Ishikawa (cell line): ENCODE measurements around the gene SLC2A1.

ENCODE experiments used
- CEBPB ChIP-seq: IDR thresholded peaks from 2 replicates; pipeline ENCODE4 v1.6.1; 2012
- CREB1 ChIP-seq: IDR thresholded peaks from 2 replicates; pipeline ENCODE4 v1.6.1; 2012; ENCODE audit warnings: low read depth
- EGR1 ChIP-seq: IDR thresholded peaks from 2 replicates; pipeline ENCODE4 v1.6.1; 2012
- EP300 ChIP-seq: IDR thresholded peaks from 2 replicates; pipeline ENCODE4 v1.6.1; 2012; ENCODE audit warnings: borderline replicate concordance
- FOXM1 ChIP-seq: IDR thresholded peaks from 2 replicates; pipeline ENCODE4 v1.6.1; 2012; ENCODE audit warnings: low read depth, borderline replicate concordance
- MAX ChIP-seq: IDR thresholded peaks from 2 replicates; pipeline ENCODE4 v1.6.1; 2012
- NFIC ChIP-seq: IDR thresholded peaks from 2 replicates; pipeline ENCODE4 v1.6.1; 2012
- RAD21 ChIP-seq: IDR thresholded peaks from 2 replicates; pipeline ENCODE4 v1.6.1; 2012; ENCODE audit warnings: low read depth
- REST ChIP-seq: IDR thresholded peaks from 2 replicates; pipeline ENCODE4 v1.6.1; 2012; ENCODE audit warnings: low read depth, mild to moderate bottlenecking
- TAF1 ChIP-seq: IDR thresholded peaks from 2 replicates; pipeline ENCODE4 v1.6.1; 2012; ENCODE audit warnings: low read depth, mild to moderate bottlenecking
- TCF12 ChIP-seq: IDR thresholded peaks from 2 replicates; pipeline ENCODE4 v1.6.1; 2012; ENCODE audit warnings: low read depth
- TEAD4 ChIP-seq: IDR thresholded peaks from 2 replicates; pipeline ENCODE4 v1.6.1; 2012
- USF1 ChIP-seq: IDR thresholded peaks from 2 replicates; pipeline ENCODE4 v1.6.1; 2012
- YY1 ChIP-seq: IDR thresholded peaks from 2 replicates; pipeline ENCODE4 v1.6.1; 2012; ENCODE audit warnings: low read depth
- ZBTB7A ChIP-seq: IDR thresholded peaks from 2 replicates; pipeline ENCODE4 v1.6.1; 2012; ENCODE audit warnings: low read depth

The SLC2A1 gene

GRCh38 chr1:42960566-42961311 lies 2.1 kb upstream of the SLC2A1 start:
- TF ChIP-seq FOXM1 (no peak), RAD21 (no peak), MAX (peak; percentile 93), NFIC (no peak), USF1 (no peak; the same call in 1 of the 2 replicates), ZBTB7A (no peak), CREB1 (no peak), TAF1 (no peak), REST (no peak), CEBPB (no peak), TEAD4 (peak; percentile 6; the same call in 1 of the 2 replicates), YY1 (no peak), EGR1 (no peak), EP300 (no peak)

GRCh38 chr1:42960122-42960390 lies 1.4 kb upstream of the SLC2A1 start:
- TF ChIP-seq RAD21 (no peak), YY1 (no peak), ZBTB7A (no peak), USF1 (no peak), CEBPB (no peak), FOXM1 (no peak), TCF12 (no peak), EGR1 (no peak), TEAD4 (no peak), MAX (no peak), EP300 (no peak), TAF1 (no peak)

GRCh38 chr1:42957880-42958487 lies 684 bp downstream of the SLC2A1 start:
- peak; percentile 78 for TF ChIP-seq MAX
- peak; percentile 81 for TF ChIP-seq EGR1
- no peak for TF ChIP-seq TEAD4

- TF ChIP-seq NFIC: no peak
- no peak for TF ChIP-seq TAF1
- TF ChIP-seq RAD21: no peak
- TF ChIP-seq YY1: no peak
- no peak for TF ChIP-seq TEAD4
- TF ChIP-seq TCF12: no peak
Measured at GRCh38 chr1:42957229-42957879, 1.3 kb downstream of the SLC2A1 start.

GRCh38 chr1:42956739-42957138 lies 1.9 kb downstream of the SLC2A1 start:
- TF ChIP-seq FOXM1 (no peak), EP300 (no peak), CEBPB (no peak), YY1 (no peak), EGR1 (no peak), RAD21 (no peak), USF1 (no peak), TEAD4 (no peak), TCF12 (no peak), CREB1 (no peak), REST (no peak), TAF1 (no peak), ZBTB7A (no peak), NFIC (no peak), MAX (no peak)
